SKM-1 (cell line): ENCODE results near the gene AAR2.

Experiments used
- DNase-seq: peaks from one replicate; lab custom pipeline; 2025; ENCODE audit not compliant: unreplicated experiment; lab: John Stamatoyannopoulos, UW

Gene AAR2

GRCh38 chr20:36217226-36217625 lies 19.1 kb upstream of the AAR2 start:
- no peak for DNase-seq

DNA sequence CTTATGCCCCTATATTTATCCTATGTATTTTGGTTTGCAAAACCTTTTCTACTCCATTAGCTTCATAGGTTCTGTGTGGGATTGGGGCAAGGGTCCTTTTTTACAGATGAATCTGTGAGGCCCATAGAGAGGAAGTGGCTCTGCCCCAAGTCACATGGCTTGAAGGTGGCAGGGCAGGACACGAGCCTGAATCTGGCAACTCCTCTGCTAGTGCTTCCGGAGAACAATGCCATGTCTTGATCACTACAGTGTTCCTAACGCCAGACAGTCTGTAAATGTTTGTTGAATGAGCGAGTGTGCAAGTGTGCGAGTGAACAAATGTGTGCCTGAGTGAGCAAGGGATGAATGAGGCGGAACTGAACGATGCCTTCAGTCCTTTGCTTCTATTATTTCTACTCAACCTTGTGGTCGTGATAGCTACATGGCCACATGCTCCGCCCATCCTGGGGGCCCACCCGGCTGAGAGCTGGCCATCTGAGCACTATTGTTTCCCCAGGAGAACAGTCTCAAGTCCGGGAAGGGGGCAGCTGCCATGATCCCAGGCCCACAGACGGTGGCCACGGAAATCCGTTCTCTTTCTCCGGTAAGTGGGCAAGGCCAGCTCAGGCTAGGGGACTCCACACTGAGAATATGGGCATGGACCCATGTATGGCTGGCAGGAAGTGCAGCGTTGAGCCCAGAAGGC lies 17.8 kb upstream of the AAR2 start:
- DNase-seq, result no peak

DNA sequence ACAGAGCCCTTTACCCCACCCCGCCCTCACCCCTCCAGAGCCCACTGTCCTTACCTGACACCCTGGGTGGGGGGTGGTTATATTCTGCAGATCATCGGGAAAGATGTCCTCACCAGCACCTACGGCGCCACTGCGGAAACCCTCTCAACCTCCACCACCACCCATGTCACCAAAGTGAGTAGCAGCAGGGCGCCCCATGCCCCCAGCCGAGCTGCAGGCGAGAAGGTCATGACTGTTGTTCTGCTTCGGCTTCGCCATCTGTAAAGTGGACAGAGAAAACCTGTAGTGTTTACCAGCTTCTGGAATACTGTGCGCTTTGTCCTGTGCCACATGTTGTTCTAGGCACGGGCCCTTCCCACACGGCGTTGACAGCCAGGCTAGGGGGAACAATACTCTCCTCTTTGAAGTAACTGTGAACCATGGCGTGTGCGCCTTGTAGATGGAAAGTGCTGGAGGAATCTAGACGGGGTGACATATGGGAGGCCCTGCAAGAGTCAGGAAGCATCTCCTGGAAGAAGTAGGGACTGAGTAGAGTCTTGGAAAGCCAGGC lies 16.5 kb upstream of the AAR2 start:
- DNase-seq, result no peak

- DNase-seq, result no peak
Observed at GRCh38 chr20:36225666-36226065, 10.6 kb upstream of the AAR2 start.

GRCh38 chr20:36228770-36229169 lies 7.5 kb upstream of the AAR2 start:
- no peak for DNase-seq

- no peak for DNase-seq
Observed at GRCh38 chr20:36230019-36230418, 6.3 kb upstream of the AAR2 start.

- no peak for DNase-seq
Observed at GRCh38 chr20:36231331-36231730, 4.9 kb upstream of the AAR2 start.

DNA sequence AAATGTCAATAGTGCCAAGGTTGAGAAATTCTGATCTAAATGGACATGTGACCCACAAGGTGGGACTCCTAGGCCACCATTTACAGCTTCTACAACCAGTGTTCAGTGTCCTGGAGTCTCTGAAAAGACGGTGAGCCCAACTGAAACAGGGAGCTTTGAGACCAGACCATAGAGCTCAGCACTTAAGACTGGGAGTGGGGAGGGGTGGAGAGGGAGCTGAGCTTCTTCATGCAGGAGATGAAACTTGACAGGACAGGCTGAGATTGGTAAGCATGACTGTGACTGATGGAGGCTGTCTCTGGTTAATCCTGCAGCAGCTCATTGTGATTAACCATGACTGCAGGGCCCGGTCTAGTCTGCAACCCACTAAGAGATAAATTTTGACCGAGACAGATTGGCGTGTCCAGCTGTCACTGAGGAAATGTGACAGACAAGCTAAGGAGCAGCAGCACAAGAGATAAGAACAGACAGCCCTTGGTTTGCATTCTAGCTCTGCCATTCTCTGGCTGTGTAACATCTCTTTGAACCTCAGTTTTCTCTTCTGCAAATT lies 1.4 kb upstream of the AAR2 start:
- DNase-seq, result no peak

DNA sequence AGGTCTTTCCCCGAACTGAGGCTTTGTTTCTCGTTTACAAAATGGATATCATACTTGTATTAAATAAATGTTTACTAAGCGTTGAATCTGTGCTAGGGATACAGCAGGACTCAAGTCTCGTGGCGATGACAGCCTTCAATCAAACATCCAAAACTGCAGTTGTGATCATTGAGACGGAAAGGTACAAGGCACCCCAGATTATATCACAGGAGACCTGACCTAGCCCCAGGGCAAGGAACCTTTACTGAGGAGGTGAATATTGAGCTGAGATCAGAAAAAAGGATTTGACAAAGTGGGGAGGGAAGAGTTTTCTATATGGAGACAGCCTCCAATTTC lies 476 bp downstream of the AAR2 start:
- DNase-seq, result no peak

DNA sequence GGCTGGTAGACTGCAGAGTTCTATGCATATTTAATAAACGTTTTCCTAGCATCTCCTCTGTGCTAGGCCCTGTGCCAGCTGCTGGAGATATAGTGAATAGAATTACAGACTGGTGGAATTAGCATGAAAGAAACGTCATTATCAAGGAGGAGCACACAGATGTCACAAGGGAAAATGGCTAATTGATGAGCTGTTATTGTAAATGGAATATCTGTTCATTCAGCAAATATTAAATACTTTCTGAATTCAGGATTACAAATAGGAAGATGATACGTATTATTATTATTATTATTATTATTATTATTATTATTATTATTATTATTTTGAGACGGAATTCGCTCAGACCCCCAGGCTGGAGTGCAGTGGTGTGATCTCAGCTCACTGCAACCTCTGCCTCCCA lies 1.2 kb downstream of the AAR2 start:
- no peak for DNase-seq

- DNase-seq, result no peak
Observed at GRCh38 chr20:36238153-36238552, 1.9 kb downstream of the AAR2 start.

GRCh38 chr20:36238760-36239159 lies 2.5 kb downstream of the AAR2 start:
- no peak for DNase-seq

GRCh38 chr20:36240076-36240475 lies 3.8 kb downstream of the AAR2 start:
- DNase-seq, result no peak

DNA sequence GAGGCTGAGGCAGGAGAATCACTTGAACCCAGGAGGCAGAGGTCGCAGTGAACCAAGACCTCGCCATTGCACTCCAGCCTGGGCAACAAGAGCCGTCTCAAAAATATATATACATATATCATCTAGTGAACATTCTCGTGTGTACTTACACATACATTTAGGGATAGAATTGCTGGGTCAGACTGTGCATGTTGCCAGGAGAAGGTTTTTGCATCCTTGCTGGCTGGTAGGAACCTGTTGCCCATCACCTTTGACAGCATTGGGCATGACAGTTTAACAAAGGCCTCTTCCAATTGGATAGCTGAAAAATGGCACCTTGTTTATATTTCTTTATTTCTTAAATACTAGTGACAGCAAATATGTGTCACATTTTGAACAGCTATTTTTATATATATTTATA lies 5.4 kb downstream of the AAR2 start:
- no peak for DNase-seq

DNA sequence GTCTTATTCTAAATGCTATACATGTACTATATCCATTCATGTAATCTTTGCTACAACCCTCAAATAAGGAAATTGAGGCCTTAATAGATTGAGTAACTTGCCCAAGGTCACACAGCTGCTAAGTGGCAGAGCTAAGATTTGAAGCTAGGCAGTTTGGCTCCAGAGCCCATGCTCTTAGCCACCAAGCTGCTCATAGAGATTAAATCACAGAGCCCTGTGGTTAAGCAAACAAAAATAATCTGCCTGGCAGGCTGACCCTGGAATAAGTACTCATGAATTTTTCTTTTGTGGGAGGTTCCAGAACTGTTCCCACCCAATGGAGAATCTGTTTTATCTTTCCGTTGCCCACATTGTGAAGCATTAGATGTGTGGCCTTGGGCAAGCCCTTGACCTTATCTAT lies 7.4 kb downstream of the AAR2 start:
- no peak for DNase-seq

DNA sequence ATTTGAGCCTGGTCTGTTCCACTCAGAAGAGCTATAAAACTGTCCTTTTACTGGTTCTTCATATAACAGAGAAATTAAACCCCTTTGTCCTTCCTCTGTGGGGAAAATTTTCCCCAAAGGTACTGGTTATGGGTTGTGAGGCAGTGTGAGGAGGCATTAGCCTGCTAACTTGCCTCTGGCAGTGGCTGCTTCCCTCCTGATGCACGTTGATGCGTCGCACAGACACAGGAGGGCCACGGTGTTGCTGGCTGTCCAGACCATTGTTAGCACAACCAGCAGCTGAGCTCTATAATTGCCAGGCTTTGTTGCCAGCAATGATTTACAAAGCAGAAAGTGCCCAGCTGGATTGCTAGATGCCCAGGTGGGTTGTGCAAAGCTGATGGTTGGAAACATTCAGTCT lies 10.1 kb downstream of the AAR2 start:
- no peak for DNase-seq

DNA sequence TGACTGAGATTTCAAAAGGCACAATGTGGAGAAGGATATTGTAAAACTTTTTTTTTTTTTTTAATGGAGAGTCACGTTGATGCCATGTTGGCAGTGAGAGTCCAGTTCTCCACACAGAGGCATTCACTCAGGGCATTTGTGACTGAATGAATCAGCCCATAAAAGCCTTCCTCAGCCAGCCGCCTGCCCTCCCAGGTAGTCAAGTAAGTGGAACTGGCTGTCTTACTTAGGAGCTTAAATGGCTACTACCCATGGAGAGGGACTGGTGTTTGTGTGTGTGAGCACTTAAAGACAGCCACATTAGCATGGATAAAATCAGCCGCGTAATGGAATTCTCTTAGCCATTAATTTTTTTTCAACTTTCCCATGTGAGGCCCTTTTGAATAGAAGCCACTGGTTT lies 12.6 kb downstream of the AAR2 start:
- DNase-seq, result no peak

- DNase-seq, result no peak
Observed at GRCh38 chr20:36249450-36249849, 13.2 kb downstream of the AAR2 start.

GRCh38 chr20:36251426-36251825 lies 15.1 kb downstream of the AAR2 start:
- DNase-seq, result no peak

GRCh38 chr20:36252511-36252910 lies 16.2 kb downstream of the AAR2 start:
- no peak for DNase-seq

DNA sequence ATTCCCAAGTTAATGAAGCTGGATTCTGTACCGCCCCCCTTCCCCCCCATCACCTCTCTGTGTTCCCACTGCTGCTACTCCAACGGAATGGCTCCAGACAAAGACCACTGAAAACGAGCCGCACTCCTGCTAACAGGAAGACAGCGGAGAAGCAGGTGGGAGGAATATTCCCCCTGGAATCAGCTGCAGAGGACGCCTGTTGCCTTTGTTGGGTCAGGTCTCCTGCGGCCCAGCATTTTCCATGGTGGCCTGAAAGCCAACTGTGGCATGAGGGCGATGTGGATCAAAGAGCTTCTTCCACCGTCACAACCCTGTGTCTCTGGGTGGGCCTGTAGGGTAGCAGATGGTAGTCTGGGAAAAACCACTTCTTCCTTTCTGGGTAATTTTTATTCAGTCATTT lies 16.8 kb downstream of the AAR2 start:
- no peak for DNase-seq

- DNase-seq, result no peak
Observed at GRCh38 chr20:36254076-36254475, 17.8 kb downstream of the AAR2 start.

- no peak for DNase-seq
Observed at GRCh38 chr20:36255445-36255844, 19.2 kb downstream of the AAR2 start.
